ENCODE results near the gene SPSB2.

SPSB2 gene

GRCh38 chr12:6837370-6838060 is 35.6 kb downstream of the SPSB2 start:
- Histone ChIP-seq H3K27ac (ENCODE audit: low read depth, low read length) (no peak overlapping the region), H3F3A (ENCODE audit: control insufficient read depth, insufficient read depth) (peaks cover 4% of the 10 kb centered on the region; the same call in 1 of the 2 replicates), H3K9me3 (ENCODE audit: control insufficient read depth, insufficient read depth, low read length) (no peaks in the 10 kb centered on the region), H4K20me1 (ENCODE audit: control insufficient read depth, insufficient read depth, low read depth, low read length) (no peaks in the 10 kb centered on the region), H3K4me1 (ENCODE audit: control insufficient read depth, low read length) (peaks cover 45% of the 10 kb centered on the region), H3K4me3 (ENCODE audit: low read length) (no peak overlapping the region), H3K27me3 (ENCODE audit: control insufficient read depth, low read length) (peaks cover 9% of the 10 kb centered on the region; the same call in 1 of the 2 replicates), H3K4me2 (ENCODE audit: low read length) (no peak overlapping the region), H3K9me2 (replicated peaks; ENCODE audit: control insufficient read depth, low read length) (no peaks in the 10 kb centered on the region), H3K36me3 (ENCODE audit: control insufficient read depth, low read length) (no peaks in the 10 kb centered on the region), H3K79me2 (ENCODE audit: control insufficient read depth, low read length) (no peaks in the 10 kb centered on the region)
- no peak for TF ChIP-seq CTCF (IDR thresholded peaks at IDR 0.05; ENCODE audit: low read depth, low read length, poor library complexity, severe bottlenecking)
- TF ChIP-seq EZH2phosphoT487 (IDR thresholded peaks at IDR 0.05; ENCODE audit: borderline replicate concordance, low read length): no peak

DNA sequence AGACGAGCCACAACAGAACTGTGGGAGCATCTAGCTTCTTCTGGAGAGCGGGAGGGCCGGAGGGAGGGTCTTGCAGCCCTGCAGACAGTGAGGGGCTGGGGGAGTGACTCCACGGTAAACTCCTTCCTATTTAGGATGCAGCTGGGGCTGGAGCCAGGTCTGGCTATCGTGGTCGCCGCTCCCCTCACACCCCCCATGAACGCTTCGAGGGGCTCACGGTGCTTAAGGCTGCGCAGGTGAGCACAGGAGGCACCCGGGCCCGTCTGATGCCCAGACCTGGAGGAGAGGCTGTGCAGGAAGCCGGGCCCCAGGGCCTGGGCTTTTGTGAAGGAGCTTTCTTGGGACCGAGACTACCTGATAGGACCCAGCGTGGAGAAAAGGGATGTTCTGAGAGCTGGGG is 36.3 kb downstream of the SPSB2 start:
- H3K4me2 ChIP-seq (ENCODE audit: low read length): no peak overlapping the region
- H3K27me3 ChIP-seq (ENCODE audit: control insufficient read depth, low read length): peaks cover 13% of the 10 kb centered on the region
- no peak for TF ChIP-seq EZH2phosphoT487 (IDR thresholded peaks at IDR 0.05; ENCODE audit: borderline replicate concordance, low read length)
- TF ChIP-seq CTCF (IDR thresholded peaks at IDR 0.05; ENCODE audit: low read depth, low read length, poor library complexity, severe bottlenecking): no peak
- no peaks in the 10 kb centered on the region for H4K20me1 ChIP-seq (ENCODE audit: control insufficient read depth, insufficient read depth, low read depth, low read length)
- H3K9me2 ChIP-seq (replicated peaks; ENCODE audit: control insufficient read depth, low read length): no peaks in the 10 kb centered on the region
- H3F3A ChIP-seq (ENCODE audit: control insufficient read depth, insufficient read depth): peaks cover under 1% of the 10 kb centered on the region; the same call in 1 of the 2 replicates
- H3K79me2 ChIP-seq (ENCODE audit: control insufficient read depth, low read length): no peaks in the 10 kb centered on the region
- no peaks in the 10 kb centered on the region for H3K9me3 ChIP-seq (ENCODE audit: control insufficient read depth, insufficient read depth, low read length)
- H3K27ac ChIP-seq (ENCODE audit: low read depth, low read length): no peak overlapping the region
- no peak overlapping the region for H3K4me3 ChIP-seq (ENCODE audit: low read length)
- H3K4me1 ChIP-seq (ENCODE audit: control insufficient read depth, low read length): peaks cover 45% of the 10 kb centered on the region
- no peaks in the 10 kb centered on the region for H3K36me3 ChIP-seq (ENCODE audit: control insufficient read depth, low read length)

GRCh38 chr12:6834873-6835272 is 38.2 kb downstream of the SPSB2 start:
- TF ChIP-seq EZH2phosphoT487 (IDR thresholded peaks at IDR 0.05; ENCODE audit: borderline replicate concordance, low read length) (no peak), CTCF (IDR thresholded peaks at IDR 0.05; ENCODE audit: low read depth, low read length, poor library complexity, severe bottlenecking) (no peak)
- H3K27ac ChIP-seq (ENCODE audit: low read depth, low read length): no peak overlapping the region
- no peaks in the 10 kb centered on the region for H3K9me3 ChIP-seq (ENCODE audit: control insufficient read depth, insufficient read depth, low read length)
- peaks cover 27% of the 10 kb centered on the region for H3K4me1 ChIP-seq (ENCODE audit: control insufficient read depth, low read length)
- H4K20me1 ChIP-seq (ENCODE audit: control insufficient read depth, insufficient read depth, low read depth, low read length): no peaks in the 10 kb centered on the region
- no peak overlapping the region for H3K4me3 ChIP-seq (ENCODE audit: low read length)
- no peaks in the 10 kb centered on the region for H3K9me2 ChIP-seq (replicated peaks; ENCODE audit: control insufficient read depth, low read length)
- H3F3A ChIP-seq (ENCODE audit: control insufficient read depth, insufficient read depth): no peaks in the 10 kb centered on the region
- peaks cover 33% of the 10 kb centered on the region for H3K27me3 ChIP-seq (ENCODE audit: control insufficient read depth, low read length)
- H3K79me2 ChIP-seq (ENCODE audit: control insufficient read depth, low read length): no peaks in the 10 kb centered on the region
- H3K4me2 ChIP-seq (ENCODE audit: low read length): no peak overlapping the region
- no peaks in the 10 kb centered on the region for H3K36me3 ChIP-seq (ENCODE audit: control insufficient read depth, low read length)
